HG03066 (cell line): Measurements from ENCODE around the gene HLX.

Experiments
- ATAC-seq: cut with Tn5 transposase; IDR thresholded peaks from one replicate; pipeline ENCODE4 v1.9.1; 2021; ENCODE audit warnings: low read depth; ENCODE audit not compliant: unreplicated experiment

The HLX gene

DNA sequence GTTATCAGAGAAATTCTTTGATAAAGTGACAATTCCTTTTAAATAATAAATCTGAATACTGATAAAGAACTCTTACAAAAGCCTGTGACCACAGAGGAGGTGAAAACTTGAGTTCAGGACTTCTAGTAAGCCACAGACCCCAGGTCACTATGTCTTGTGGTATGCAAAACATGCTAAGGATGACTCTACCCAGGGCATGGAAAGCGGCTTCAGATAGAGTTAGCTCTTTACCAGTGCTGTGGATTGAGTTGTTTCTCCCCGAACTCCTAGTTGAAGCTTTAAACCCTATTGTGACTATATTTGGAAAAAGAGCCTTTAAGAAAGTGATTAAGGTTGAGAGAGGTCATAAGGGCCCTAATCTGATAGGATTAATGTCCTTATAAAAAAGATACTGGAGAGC, 42.3 kb downstream of the HLX start:
- no peak for ATAC-seq

DNA sequence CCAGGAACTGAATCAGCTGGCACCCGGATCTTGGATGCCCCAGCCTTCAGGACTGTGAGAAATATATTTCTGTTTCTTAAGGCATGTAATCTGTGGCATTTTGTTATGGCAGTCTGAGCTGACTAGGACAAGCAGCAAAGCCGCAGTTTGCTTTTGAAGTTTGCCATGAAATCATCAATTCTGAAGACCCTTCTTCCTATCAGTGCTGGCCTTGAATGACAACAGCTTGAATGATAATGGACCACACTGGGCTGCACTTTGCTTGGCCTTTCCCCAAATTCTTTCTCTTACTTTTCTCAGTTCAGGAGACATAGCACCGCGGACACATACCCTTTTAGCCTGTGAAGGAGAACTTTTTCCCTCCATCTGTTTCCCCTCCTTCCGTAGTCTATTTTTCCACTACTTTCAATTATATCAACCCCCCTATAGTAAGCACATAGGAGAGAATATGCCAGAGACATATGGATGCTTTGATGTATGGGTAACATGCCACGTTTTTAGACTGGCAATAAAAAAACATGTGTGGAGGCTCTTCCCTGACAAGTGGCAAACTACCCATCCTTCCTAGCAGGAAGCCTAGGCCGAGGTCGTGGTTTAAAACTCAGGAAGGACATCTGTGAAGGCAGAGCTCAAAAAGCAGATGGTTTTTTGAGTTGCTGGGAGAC, 42.9 kb downstream of the HLX start:
- ATAC-seq, result no peak

DNA sequence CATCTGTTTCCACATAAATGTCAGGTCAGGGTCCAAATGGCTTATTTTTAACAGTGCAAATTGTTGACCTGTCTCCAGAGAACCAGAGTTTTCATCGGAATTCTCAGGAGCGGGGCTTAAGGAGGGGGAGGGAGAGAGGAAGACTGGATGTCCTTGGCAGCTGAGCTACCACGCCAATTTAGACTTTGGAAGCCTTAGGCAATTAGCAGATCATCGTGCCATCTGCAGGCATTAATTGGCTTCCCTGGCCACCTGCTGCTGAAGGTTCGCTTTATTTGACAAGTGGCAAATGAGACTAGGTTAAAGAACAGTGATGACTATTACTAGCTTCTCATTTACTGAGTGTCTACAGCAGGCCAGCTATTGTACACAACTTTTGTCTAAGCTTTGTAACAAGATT, 43.7 kb downstream of the HLX start:
- ATAC-seq, result no peak

DNA sequence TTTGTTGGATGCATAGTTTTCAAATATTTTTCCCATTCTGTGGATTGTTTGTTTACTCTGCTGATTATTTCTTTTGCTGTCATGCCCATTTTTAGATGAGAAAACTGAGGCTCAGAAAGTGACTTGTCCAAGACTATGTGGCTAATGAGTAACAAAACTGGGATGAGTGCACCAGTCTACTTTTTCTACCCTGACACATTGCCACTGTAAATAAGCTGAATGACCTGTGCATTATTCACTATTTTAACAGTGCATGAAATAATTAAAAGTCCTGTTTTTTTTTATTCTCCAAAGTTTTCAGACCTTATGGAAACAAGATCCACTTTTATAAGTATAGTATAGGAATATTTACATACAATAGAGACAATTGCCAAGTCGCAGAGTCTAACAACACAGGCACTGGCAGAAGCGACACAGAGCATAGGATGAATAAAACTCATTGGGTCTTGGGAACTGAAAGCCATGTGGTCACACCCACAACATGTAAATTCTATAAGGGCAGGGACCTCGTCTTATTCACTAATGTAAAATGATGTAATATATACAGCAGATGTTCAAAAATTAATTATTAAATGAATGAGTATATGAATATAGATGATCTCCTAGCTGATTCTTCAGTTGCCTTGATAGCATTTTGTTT, 45.2 kb downstream of the HLX start:
- ATAC-seq, result no peak

DNA sequence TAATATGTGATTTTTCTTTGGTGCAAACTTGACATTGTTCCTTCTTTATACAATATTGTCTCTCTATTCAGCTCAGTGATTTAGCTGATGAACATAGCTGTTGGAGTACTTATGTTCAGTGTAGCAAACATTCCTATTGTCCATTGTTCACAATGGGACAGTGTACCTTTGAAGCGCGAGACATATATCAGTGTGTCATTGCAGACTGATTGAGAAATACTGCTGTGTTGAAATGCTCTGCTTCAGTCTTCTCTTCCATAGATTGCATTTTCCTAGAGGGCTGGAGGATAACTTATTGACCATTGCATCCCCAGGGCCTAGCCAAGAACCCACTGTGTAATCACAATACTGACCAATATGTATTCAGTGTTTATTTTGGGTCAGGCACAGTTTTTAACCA, 46.5 kb downstream of the HLX start:
- no peak for ATAC-seq

DNA sequence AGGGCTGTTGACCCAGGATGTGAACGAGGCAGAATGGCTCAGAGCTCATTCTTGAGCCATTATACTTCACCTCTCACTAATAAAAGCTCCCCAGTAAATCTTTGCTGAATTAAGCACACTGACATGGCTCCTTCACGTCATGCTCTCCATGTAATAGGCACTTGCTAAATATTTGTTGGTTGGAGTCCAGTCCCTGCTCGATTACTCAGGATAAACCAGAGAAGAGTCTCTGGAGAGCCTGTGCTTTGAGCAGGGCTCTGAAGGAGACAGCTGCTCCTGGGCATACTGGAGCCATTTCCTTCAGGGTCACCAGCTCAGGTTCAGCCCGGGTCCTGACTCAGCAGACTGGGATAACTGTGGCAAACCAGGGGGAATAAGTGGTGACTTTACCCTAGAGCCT, 46.9 kb downstream of the HLX start:
- ATAC-seq, result no peak

DNA sequence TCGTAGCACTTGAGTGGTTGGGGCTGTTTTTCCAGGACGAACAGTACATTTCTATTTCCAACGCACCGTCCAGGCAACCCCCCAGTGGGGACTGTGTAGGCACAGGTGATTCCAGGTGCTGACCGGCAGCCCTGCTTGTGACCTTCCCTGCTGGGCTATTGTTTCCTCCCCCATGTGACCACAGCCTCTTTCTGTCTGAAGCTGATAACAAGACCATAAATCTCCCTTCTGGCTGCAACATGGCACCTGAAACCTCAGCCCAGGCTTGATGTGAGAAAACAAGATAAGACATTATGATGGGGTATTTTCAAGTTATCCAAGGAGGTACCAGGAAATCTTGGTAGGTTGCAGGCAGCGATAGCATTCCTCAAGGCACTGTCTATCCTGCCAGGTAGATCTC, 48.2 kb downstream of the HLX start:
- ATAC-seq, result no peak

DNA sequence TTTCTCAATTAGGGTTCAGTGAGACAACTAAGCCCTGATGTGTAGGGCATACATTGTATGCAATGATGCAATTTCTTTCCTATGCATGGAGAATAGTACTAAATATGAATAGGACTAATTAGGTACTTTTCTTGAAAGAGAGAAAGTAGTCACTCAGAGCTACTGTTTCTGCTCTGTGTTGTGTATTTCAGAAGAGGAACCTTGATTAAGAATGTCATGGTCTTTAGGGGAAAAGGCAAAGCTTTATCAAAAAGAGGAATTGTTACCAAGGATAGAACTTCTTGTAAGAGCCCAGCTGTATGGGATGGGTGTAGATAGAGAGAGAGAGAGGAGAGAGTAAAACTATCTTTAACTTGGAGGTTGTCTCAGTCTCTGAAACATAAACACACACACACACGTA, 49.1 kb downstream of the HLX start:
- no peak for ATAC-seq

DNA sequence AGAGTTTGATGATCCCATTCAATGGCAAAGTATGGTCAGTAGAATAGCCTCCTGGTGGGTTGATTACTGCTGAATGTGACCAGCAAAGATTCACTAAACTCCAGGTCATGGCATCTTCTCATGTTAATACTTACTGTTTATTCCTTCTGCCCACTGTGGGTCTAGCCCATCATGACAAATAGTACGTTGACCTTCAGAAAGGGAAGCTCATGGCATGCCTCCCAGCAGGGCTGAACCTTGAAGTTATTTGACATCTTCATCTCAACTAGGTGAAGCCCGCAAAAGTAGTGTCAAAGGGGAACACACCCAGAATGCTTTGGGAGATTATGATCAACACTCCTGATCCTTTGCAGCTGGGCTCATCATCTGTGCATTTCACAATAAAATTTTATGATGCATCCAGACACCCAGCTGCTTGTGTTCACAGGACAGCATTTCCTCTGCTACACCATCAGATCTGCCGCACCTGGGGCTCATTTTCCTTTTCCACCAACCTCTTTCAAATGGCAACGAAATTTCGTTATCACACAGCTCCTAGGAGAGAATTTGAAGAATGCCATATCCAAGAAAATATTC, 49.6 kb downstream of the HLX start:
- no peak for ATAC-seq

DNA sequence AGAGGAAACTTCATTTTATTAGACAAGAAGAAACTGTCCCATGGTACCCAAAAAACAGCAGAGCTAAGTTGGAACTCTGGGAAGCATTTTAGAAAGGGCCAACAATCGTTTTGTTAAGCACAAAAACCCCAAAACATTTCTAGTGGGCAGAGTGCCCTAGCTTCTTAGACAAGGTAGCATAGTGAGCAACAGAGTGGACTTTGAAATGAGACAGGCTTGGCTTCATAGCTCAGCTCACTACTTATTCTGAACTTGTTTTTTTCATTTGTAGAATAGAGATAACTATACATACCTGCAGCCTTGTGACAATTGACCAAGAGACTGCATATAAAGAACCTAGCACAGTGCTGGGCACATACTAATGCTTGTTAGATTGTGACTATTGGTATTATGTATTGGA, 50.1 kb downstream of the HLX start:
- ATAC-seq, result no peak
